SJSA1 (cell line): ENCODE results near the gene RANBP3. TPM values are rescaled to one million over a fixed set of nuclear protein-coding genes. Genes with fewer than 3 reads are reported as not detected.
"Not testable (repeated sequence)": the region's sequence is repeated elsewhere in the genome, so short reads cannot be mapped to it uniquely, and the experiment has no call there.

ENCODE experiments used
- DNase-seq, 2 experiments: peaks; one replicate each; pipeline ENCODE4 v3.0.0-alpha.2; 2015 to 2020; ENCODE audit warnings: low spot score in 2 of 2, low read depth in 1 of 2
- H3K27ac ChIP-seq: fragments of 250-450 bp; sonication (Bioruptor Pico); 2 replicates; pipeline ENCODE4 v1.5.1; 2020; ENCODE audit warnings: mild to moderate bottlenecking, moderate library complexity
- H3K27me3 ChIP-seq: fragments of 250-450 bp; sonication (Bioruptor Pico); replicated peaks from 2 replicates; pipeline ENCODE4 v1.5.1; 2020; ENCODE audit warnings: mild to moderate bottlenecking, moderate library complexity
- H3K36me3 ChIP-seq: fragments of 250-450 bp; sonication (Bioruptor Pico); 2 replicates; pipeline ENCODE4 v1.5.1; 2020; ENCODE audit warnings: mild to moderate bottlenecking
- H3K4me1 ChIP-seq: fragments of 250-450 bp; sonication (Bioruptor Pico); replicated peaks from 2 replicates; pipeline ENCODE4 v1.6.1; 2021; ENCODE audit warnings: mild to moderate bottlenecking
- H3K4me3 ChIP-seq: fragments of 250-450 bp; sonication (Bioruptor Pico); 2 replicates; pipeline ENCODE4 v1.5.1; 2020; ENCODE audit warnings: mild to moderate bottlenecking
- H3K9me3 ChIP-seq: fragments of 250-450 bp; sonication (Bioruptor Pico); replicated peaks from 2 replicates; pipeline ENCODE4 v1.5.1; 2020; ENCODE audit warnings: mild to moderate bottlenecking
- total RNA-seq: library from RNA; depleted of rRNA; stranded (reverse); fragments of >200 nt; shearing (Covaris generic); gene quantifications from 2 replicates; pipeline ENCODE4 v1.2.3, GENCODE V29; 2014

RANBP3 gene
- total RNA-seq, 1 experiment from 2014 or later, result 81.2 TPM

DNA sequence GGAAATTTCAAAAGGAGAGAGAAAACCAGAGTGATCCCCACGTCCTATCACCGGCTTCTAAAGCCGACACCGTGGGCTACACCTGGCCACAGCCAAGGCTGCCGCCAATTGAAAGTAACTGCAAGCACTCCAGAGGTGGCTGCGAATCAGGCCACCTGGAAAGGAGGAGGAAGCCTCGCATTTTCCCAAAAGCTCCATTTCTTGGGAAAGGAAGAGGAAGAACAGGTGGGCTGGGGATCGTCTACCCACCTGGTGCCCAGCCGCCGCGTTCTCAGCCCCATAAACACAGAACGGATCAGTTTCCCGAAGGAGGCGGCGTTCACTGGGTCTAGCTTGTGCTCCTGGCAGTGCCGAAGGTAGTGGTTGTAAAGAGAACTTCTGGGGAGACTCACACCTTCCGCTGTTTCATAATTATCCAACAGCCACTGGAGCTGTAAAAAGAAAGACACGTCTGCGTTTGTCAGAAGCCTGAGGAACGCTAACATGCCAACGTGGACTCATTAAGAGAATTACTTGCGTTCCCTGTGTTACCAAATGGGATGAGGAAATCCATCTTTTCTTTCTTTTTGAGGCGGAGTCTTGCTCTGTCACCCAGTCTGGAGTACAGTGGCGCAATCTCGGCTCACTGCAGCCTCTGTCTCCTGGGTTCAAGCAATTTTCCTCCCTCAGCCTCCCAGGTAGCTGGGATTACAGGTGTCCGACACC is 38.1 kb upstream of the RANBP3 start:
- Histone ChIP-seq H3K27ac (no peak overlapping the region), H3K27me3 (no peaks in the 10 kb centered on the region), H3K36me3 (no peaks in the 10 kb centered on the region), H3K9me3 (no peaks in the 10 kb centered on the region), H3K4me3 (no peak overlapping the region), H3K4me1 (no peaks in the 10 kb centered on the region)
- no peak for DNase-seq

DNA sequence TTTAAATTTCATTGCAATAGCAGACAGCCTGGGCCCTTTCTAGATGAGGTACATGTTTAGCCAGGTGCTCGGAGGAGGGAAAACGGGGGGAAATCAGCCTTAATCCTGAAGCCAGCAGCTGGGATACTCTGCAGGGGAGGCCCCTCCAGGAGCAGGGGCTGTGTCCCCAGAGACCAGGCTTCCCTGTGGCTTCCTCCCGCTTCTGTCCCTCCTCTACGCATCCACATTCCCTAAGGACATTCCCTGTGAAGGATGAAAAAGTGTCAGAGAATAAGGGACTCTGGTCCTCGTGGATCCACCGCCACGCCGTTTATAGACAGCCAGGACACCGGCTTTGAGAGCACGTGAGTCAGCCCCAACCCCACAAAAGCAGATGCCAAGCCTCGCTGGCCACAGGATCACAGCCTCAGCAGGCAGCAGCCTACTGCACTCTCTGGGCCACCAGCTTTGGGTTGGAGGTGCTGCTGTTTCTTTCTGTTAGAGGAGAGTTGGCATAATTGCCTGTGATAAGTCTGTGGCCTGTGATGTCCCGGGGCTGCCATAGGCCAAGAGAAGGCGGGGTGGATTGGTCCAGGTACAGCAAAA is 36.7 kb upstream of the RANBP3 start:
- Histone ChIP-seq H3K4me3 (no peak overlapping the region), H3K27ac (no peak overlapping the region), H3K4me1 (no peaks in the 10 kb centered on the region), H3K9me3 (no peaks in the 10 kb centered on the region), H3K27me3 (no peaks in the 10 kb centered on the region), H3K36me3 (no peaks in the 10 kb centered on the region)
- no peak for DNase-seq

DNA sequence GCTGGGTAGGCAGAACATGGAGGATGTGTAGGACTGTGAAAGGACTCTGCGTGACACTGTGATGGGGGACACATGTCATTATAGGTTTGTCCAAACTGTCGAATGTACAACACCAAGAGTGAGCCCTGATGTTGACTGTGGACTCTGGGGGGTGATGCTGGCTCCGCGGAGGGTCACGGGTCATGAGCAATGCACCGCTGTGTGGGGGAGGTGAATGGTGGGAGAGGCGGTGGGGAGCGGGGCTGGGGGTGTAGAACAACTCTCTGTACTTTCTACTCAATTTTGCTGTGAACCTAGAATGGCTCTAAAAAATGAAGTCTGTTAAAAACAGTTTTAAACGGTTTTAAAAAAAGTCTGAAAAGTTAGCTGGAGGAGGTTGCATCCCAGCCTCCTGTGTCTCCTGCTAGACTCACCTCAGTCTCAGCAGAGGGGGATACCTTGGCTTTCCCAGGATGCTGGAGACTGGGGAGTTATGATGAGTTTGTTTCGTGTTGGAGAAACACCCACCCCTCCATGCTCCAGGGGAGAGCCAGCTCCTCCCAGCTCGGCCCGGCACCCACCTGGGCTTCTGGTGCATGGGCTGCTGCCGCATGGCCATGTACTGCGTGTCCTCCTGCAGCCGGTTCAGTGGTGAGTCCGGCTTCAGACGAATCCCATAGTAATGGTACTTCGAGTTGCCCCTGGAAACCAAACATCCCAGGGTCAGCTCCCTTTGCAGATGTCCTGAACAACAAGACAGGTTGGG is 34.7 kb upstream of the RANBP3 start:
- no peak overlapping the region for H3K4me3 ChIP-seq
- H3K27ac ChIP-seq, result no peak overlapping the region
- H3K27me3 ChIP-seq, result no peaks in the 10 kb centered on the region
- no peaks in the 10 kb centered on the region for H3K36me3 ChIP-seq
- no peak for DNase-seq
- no peaks in the 10 kb centered on the region for H3K9me3 ChIP-seq
- H3K4me1 ChIP-seq, result no peaks in the 10 kb centered on the region

DNA sequence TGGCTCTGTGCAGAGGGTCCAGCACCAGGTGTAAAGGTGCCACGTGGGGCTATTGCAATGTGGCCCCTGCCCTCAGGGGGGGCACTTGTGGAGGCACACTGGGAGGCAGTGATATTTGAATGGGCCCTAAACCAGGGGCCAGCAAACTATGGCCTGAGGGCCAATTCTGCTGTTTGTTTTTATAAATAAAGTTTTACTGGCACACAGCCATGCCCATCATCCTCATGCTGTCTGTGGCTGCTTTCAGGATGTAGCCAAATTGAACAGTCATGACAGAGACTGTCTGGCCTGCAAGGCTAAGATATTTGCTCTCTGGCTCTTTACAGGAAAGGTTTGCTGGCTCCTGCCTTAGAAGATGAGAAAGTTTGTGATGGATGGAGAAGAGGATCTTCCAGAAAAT is 33.9 kb upstream of the RANBP3 start:
- Histone ChIP-seq H3K9me3 (no peaks in the 10 kb centered on the region), H3K4me3 (no peak overlapping the region), H3K27ac (no peak overlapping the region), H3K4me1 (no peaks in the 10 kb centered on the region), H3K36me3 (no peaks in the 10 kb centered on the region), H3K27me3 (no peaks in the 10 kb centered on the region)
- no peak for DNase-seq

DNA sequence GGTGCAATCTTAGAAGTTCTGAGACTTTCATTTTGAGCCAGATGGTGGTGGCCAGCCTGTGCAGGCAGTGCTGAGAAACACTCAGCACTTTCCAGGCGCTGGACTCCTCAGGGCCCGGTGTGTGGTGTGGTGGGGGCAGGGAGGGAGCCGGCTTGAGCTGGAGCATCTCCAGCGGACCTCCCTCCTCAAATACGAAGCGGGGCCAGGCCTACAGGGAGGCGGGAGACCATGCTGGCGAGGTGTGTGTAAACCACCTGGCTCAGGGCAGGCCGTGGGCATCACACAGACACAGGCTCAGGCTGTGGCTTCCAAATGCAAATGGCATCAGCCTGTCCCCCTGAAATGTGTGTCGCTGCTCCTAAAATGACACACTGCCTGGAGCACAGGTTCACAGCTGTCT is 33.3 kb upstream of the RANBP3 start:
- Histone ChIP-seq H3K4me1 (no peaks in the 10 kb centered on the region), H3K27me3 (no peaks in the 10 kb centered on the region), H3K27ac (no peak overlapping the region), H3K36me3 (no peaks in the 10 kb centered on the region), H3K4me3 (no peak overlapping the region), H3K9me3 (no peaks in the 10 kb centered on the region)
- no peak for DNase-seq

DNA sequence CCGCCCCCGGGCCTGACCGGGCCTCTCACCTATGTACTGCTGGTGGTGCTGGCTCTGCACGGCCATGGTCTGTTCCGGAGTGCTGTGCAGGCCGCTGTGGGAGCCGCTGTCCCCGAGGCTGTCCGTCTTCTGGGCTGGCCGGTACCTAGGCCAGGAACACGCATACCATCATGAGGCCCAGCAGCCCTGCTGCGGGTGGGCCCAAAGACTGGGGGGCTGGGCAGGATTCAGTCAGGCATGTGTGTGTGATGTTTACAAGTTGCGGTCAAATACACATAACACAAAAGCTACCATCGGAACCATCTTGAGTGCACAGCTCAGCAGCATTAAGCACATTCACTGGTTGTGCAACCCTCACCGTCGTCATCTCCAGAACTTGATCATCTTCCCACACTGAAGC is 32.2 kb upstream of the RANBP3 start:
- no peaks in the 10 kb centered on the region for H3K9me3 ChIP-seq
- no peak for DNase-seq
- H3K27me3 ChIP-seq, result no peaks in the 10 kb centered on the region

DNA sequence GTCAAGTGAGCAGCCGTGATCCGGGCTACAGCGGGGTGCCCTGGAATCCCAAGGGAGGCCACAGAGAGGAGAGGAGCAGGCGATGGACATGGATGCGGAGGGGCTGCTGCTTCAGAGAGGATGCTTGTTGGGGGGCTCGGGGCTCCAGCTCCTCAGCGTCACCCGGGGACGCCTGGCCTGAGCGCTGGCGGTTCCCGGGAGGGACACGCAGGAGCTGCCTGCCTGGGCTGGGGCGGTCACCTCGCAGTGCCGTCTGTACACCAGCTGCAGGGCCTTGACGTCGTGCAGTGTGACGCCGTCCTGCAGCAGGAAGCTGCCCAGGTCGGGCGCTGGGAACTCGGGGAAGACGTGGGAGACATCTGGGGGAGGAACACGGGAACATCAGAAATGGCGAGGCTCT is 29.9 kb upstream of the RANBP3 start:
- no peak overlapping the region for H3K27ac ChIP-seq
- no peaks in the 10 kb centered on the region for H3K9me3 ChIP-seq
- DNase-seq, result no peak
- no peaks in the 10 kb centered on the region for H3K36me3 ChIP-seq
- H3K4me1 ChIP-seq, result no peaks in the 10 kb centered on the region
- H3K4me3 ChIP-seq, result no peak overlapping the region
- no peaks in the 10 kb centered on the region for H3K27me3 ChIP-seq

More for the DNA sequence above, 32.2 kb upstream of the RANBP3 start:
- Histone ChIP-seq H3K4me1 (no peaks in the 10 kb centered on the region), H3K36me3 (no peaks in the 10 kb centered on the region), H3K27ac (no peak overlapping the region), H3K4me3 (no peak overlapping the region)

DNA sequence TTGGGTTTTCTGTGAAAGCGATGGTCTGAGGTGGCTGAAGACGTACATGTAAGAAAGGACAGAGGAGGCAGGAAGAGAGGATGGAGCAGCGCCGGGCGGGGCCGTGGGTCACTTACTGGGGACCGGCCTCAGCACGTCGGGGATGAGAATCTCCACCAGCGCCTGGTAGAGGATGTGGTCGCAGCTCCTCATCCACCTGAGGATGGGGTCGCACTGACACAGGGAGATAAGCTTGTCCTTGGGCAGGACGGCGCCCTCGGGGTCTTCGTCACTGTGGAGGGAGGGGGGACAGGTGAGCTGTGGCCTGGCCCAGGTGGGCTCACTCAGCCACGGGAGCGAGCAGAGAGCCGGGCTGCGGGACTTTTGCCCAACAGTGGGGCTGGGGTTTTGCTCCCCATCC is 29.0 kb upstream of the RANBP3 start:
- H3K27me3 ChIP-seq, result no peaks in the 10 kb centered on the region
- H3K9me3 ChIP-seq, result no peaks in the 10 kb centered on the region
- H3K4me3 ChIP-seq, result no peak overlapping the region
- no peak overlapping the region for H3K27ac ChIP-seq
- no peaks in the 10 kb centered on the region for H3K4me1 ChIP-seq
- no peaks in the 10 kb centered on the region for H3K36me3 ChIP-seq
- no peak for DNase-seq

DNA sequence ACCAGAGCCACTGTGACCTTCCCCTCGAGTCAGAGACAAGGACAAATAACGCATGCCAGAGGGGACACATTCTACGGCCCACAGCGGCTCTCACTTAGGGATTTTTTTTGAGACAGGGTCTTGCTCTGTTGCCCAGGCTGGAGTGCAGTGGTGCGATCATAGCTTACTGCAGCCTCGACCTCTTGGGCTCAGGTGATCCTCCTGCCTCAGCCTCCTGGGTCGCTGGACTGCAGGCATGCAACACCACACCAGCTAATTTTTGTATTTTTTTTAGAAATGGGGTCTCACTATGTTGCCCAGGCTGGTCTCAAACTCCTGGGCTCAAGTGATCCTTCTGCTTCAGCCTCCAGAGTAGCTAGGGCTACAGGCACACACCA is 28.1 kb upstream of the RANBP3 start:
- H3K4me3 ChIP-seq, H3K36me3 ChIP-seq, H3K9me3 ChIP-seq, H3K4me1 ChIP-seq, H3K27me3 ChIP-seq, DNase-seq, H3K27ac ChIP-seq: not testable (repeated sequence)

DNA sequence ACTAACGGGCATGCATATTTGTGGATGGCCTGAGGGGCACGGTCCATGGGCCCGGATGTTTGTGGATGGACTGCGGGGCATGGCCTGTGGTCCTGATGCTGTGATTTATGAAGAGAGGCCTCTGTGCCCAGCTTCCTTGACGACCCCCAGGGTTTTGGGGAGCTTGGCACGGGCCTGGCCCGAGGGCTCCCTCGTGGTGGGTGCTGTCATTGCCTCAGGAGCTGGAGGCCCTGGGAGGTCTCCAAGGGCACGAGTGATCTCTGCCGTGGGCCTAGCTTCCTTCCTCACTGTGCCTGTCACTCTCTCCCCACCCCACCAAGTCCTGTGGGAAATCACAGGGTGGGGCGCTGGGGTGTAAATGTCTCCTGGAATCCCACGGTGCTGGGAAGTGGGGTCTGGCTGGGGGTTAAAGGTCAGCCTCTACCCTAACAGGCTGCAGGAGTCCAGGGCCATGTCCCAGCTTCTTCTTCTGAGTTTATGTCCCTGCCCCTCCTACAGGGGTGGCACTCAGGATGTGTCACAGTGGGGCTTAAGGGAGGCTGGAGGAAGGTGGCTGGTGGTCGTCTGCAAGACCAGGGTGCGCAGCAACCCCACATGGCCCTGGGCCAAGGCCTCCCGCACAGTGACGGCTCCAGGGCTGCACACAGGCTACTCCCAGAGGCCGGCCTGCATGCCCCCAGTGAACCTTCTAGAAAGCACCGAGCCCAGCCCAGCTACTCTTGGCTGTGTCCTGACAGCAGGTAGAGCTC is 27.6 kb upstream of the RANBP3 start:
- H3K27me3 ChIP-seq, result no peaks in the 10 kb centered on the region
- H3K4me1 ChIP-seq, result no peaks in the 10 kb centered on the region
- H3K9me3 ChIP-seq, result no peaks in the 10 kb centered on the region
- H3K4me3 ChIP-seq, result no peak overlapping the region
- DNase-seq, result no peak
- H3K36me3 ChIP-seq, result no peaks in the 10 kb centered on the region
- H3K27ac ChIP-seq, result no peak overlapping the region

DNA sequence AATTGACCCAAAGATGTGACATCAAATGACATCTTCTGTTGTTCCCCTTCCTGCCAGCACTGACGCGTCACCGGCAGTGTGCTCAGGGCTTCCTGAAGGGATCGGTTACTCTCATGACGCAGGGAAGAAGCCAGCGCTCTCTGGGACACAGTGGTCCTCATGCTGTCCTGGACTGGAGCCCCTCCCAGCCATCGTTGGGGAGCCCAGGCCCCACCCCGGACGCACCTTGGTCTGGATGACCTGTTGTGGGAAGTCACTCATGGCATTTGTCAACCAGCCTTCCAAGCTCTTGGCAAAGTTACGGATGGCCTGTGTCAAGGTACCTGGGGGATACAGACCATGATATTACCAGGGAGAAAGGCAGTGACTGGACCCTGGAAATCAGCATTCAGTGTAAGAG is 26.0 kb upstream of the RANBP3 start:
- H3K9me3 ChIP-seq, result no peaks in the 10 kb centered on the region
- H3K27ac ChIP-seq, result no peak overlapping the region
- no peaks in the 10 kb centered on the region for H3K36me3 ChIP-seq
- DNase-seq, result no peak
- H3K27me3 ChIP-seq, result no peaks in the 10 kb centered on the region
- H3K4me3 ChIP-seq, result no peak overlapping the region
- H3K4me1 ChIP-seq, result no peaks in the 10 kb centered on the region

DNA sequence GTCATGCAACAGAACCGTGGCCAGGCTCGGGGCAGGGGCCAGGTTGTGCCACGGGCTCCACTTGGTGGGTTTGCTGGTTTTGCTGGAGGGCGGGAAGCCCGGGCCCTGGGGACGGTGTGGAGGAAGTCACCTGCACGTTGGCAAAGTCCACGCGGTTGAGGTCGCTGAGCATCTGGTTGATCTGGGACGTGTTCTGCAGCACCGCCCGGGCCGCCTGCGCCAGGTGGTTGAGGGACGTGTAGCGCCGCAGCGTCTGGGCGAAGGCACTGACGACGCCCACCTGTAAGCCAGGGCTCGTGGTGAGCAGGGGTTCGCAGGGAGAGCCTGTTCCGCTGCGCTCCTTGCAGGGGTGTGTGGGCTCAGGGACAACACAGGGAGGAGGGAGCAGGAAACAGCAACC is 24.7 kb upstream of the RANBP3 start:
- DNase-seq, result no peak
- Histone ChIP-seq H3K4me3 (no peak overlapping the region), H3K4me1 (no peaks in the 10 kb centered on the region), H3K9me3 (no peaks in the 10 kb centered on the region), H3K27ac (no peak overlapping the region), H3K36me3 (no peaks in the 10 kb centered on the region), H3K27me3 (no peaks in the 10 kb centered on the region)

DNA sequence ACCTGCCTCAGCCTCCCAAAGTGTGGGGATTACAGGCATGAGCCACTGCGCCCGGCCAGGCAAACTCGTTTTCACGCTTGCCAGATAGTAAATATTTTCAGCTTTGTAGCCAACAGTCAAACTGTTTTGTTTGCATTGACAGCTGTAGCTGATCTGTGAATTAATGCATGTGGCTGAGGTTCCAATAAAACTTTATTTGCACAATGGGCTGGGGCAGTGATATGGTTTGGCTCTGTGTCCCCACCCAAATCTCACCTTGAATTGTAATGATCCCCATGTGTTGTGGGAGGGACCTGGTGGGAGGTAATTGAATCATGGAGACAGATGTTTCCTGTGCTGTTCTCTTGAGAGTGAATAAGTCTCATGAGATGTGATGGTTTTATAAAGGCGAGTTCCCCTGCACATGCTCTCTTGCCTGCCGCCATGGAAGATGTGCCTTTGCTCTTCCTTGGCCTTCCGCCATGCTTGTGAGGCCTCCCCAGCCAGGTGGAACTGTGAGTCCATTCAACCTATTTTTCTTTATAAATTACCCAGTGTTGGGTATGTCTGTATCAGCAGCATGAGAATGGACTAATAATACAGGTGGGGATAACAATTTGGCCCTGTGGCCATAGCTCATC is 22.4 kb upstream of the RANBP3 start:
- no peaks in the 10 kb centered on the region for H3K36me3 ChIP-seq
- DNase-seq, result no peak
- no peaks in the 10 kb centered on the region for H3K9me3 ChIP-seq
- no peaks in the 10 kb centered on the region for H3K4me1 ChIP-seq
- no peaks in the 10 kb centered on the region for H3K27me3 ChIP-seq
- no peak overlapping the region for H3K27ac ChIP-seq
- no peak overlapping the region for H3K4me3 ChIP-seq
